Esophagus squamous epithelium (tissue), 4 donors: ENCODE results near the gene PLA2R1.

Experiments used
- CTCF ChIP-seq, 6 experiments: fragments of 450-650 bp in 4 of 6; fragments of 200-600 bp in 2 of 6; sonication (generic) in 2 of 6; IDR thresholded peaks; one replicate each; pipeline ENCODE4 v1.5.1; 2016 to 2019; ENCODE audit warnings: antibody characterized with exemption in 6 of 6, mild to moderate bottlenecking in 4 of 6, moderate library complexity in 4 of 6
- POLR2A ChIP-seq, 4 donors: fragments of 450-650 bp; IDR thresholded peaks; one replicate each; pipeline ENCODE4 v1.6.1; 2017; ENCODE audit warnings: antibody characterized with exemption in 4 of 4, mild to moderate bottlenecking in 4 of 4, moderate library complexity in 3 of 4

GRCh38 chr2:159941729-159942128 lies 120.7 kb downstream of the PLA2R1 start:
- no peak for TF ChIP-seq POLR2A (IDR thresholded peaks at IDR 0.05)
- no peak for TF ChIP-seq CTCF (IDR thresholded peaks at IDR 0.05)
